Non-pigmented ciliary epithelial cell (primary cell): ENCODE measurements around the gene PIRT.

ENCODE experiments used
- DNase-seq: peaks from one replicate; pipeline ENCODE4 v3.0.0-alpha.2; 2010; ENCODE audit warnings: low read depth

Gene PIRT

DNA sequence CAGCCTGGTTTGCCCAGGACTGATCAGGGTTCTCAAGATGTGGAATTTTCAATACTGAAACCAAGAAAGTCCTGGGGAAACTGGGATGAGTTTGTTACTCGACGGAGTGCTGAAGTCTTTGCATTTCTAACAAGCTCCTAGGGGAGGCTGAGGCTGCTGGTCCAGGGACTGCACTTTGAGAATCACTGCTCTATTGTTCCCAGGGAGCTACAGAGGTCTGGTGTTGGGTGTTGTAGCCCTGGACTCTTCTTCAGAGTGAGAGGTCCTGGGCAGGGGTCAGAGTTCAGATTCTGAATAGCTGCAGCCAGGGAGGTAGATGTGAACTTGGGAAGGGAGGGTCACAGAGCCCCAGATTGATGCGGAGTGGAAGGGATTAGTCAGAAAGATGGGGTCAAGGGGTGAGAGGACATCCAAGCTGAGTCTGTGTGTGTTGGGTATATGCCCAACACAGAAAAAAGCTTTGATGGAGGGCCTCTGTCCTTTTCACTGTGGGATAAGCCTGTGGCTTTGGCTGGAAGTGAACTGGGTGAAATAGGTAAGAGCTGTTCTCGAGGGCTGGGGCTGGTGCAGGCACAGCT lies 48.1 kb downstream of the PIRT start:
- no peak for DNase-seq

DNA sequence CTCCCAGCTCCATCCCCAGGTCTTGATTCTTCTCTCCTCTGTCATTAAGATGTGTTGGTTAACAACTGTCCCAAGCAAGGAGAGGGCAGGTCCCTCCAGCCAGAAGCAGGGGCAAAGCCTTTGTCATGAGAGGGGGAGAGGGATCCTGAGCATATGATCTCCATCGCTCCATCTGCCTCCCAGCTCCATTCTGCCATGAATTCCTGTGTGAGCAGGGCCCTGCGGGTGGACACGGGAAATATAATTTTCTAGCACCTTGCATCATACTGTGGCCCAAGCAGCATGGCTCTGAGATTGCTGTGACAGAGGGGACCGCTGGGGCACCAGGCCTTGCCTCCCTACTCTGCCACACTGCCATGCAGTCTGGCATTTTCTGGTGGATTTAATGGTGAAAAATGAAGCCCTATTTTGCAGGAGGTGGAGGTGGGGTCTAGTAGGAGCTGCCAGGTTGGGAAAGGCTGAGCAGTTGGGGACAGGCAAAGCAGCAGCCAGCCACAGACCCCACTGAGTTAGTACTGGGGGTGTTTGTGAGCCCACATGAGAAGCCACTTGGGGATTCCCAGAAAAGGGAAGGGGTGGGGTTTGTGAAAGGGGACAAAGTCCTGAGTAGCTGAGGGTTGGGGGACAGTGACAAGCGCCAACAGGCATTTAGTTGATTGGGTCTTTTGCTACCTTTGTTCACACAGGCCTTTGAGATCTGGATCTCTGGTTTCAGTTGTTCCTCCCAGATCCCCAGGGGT lies 50.4 kb downstream of the PIRT start:
- no peak for DNase-seq

- DNase-seq, result no peak
These were observed 52.6 kb downstream of the PIRT start for GRCh38 chr17:10785295-10785694.

- no peak for DNase-seq
These were observed 58.3 kb downstream of the PIRT start for GRCh38 chr17:10779609-10780008.

DNA sequence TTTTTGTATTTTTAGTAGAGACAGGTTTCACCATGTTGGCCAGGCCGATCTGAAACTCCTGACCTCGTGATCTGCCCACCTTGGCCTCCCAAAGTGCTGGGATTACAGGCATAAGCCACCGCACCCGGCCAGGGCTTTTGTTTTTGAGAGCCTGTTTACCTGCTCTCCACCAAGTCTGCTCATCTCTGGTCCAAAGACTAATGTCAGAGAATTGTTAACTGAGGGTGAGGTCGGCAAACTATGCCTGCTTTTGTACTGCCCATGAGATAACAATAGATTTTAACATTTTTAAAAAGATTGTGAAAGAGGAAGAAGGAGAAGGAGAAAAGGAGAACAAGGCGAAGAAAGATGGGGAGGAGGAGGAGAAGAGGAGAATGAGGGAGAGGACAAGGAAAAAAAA lies 60.0 kb downstream of the PIRT start:
- no peak for DNase-seq

DNA sequence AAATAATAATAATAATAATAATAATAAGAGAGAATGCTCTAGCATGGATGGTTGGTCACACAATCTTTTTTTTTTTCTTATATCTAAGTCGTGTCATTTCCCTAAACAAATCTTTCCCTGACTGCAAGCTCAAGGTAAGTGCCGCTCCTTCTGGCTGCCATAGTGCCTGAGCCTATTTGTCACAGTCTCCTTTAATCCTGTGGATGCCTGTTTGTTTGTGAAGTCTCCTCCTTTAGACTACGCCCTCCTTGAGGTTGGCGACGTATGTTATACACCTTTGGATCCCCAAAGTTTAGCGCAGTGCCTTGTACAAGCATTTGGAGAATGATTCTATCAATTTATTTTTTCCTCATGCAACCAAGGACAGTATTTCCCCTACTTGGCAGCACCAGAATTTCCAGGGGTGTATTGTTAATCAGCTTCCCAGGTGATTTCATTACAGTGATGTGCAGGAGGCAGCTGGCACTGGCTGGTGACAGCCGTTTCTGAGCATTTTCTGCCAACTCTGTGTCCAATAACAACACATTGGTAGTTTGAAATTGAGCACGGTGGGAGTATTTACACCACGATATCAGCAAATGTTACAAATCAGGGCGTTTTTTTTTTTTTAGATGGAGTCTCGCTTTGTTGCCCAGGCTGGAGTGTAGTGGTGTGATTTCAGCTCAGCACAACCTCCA lies 60.6 kb downstream of the PIRT start:
- DNase-seq, result no peak

DNA sequence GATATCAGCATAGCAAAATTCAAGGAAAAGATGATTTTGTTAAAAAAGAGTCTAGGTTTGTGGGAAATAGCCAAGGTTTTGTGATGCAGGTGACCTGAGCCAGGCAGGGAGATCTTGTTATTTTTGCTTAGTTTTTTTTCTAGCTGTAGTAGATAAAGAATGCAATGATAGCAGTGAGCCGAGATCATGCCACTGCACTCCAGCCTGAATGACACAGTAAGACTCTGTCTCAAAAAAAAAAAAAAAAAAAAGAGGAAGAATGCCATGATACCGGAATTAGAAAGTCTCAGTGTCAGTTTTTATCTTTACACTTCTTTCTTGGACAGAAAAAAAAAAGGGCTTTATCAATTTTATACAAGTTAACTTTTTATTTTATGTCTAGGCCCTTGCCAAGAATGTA lies 61.5 kb downstream of the PIRT start:
- no peak for DNase-seq

- no peak for DNase-seq
These were observed 62.0 kb downstream of the PIRT start for GRCh38 chr17:10775740-10776356.

- no peak for DNase-seq
These were observed 62.8 kb downstream of the PIRT start for GRCh38 chr17:10775058-10775457.

DNA sequence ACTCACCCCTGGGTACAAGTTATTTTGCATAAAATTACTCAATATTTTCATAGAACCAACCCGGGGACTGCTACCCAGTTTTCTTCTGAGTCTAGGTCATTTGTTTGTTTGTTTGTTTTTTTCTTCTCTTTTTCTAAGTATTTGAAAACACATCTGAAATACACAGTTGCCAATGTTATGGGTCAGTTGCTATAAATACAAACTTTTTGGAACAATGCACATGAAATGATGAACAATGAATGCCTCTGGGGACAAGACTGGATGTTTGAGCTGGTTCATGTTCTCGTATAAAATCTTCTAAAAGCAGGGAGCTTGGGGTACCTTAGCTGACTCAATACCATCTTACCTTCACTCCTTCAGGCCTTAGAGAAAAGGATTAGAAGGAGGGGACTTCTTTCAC lies 64.5 kb downstream of the PIRT start:
- no peak for DNase-seq
